Central memory CD8-positive, alpha-beta T cell (primary cell): ENCODE measurements around the gene RRP8.

Experiments
- ATAC-seq: fragments of 150-1000 bp; cut with Tn5 transposase; replicated peaks from 2 replicates; pipeline ENCODE4 v1.10.0; 2022; ENCODE audit warnings: mild to moderate bottlenecking, moderate FRiP score, moderate number of reproducible peaks; ENCODE audit not compliant: poor library complexity, severe bottlenecking; ENCODE audit errors: extremely low read depth
- DNase-seq, 2 donors: peaks; one replicate each; pipeline ENCODE4 v3.0.0; 2021; ENCODE audit warnings: low spot score in 2 of 2
- H3K27ac Mint-ChIP-seq: one replicate; pipeline ENCODE4 v1.8.0; 2022; ENCODE audit warnings: low read depth, mild to moderate bottlenecking, moderate library complexity, mixed read lengths
- H3K27me3 Mint-ChIP-seq: one replicate; pipeline ENCODE4 v1.8.0; 2022; ENCODE audit warnings: mixed read lengths
- H3K36me3 Mint-ChIP-seq: one replicate; pipeline ENCODE4 v1.8.0; 2022; ENCODE audit warnings: mild to moderate bottlenecking, moderate library complexity, mixed read lengths; ENCODE audit not compliant: insufficient read depth
- H3K4me1 Mint-ChIP-seq: one replicate; pipeline ENCODE4 v1.8.0; 2022; ENCODE audit warnings: mixed read lengths
- H3K4me3 Mint-ChIP-seq: one replicate; pipeline ENCODE4 v1.8.0; 2022; ENCODE audit warnings: mild to moderate bottlenecking, moderate library complexity, mixed read lengths
- H3K9me3 Mint-ChIP-seq: one replicate; pipeline ENCODE4 v1.8.0; 2022; ENCODE audit warnings: mixed read lengths

The RRP8 gene

GRCh38 chr11:6629892-6630631 is 26.6 kb upstream of the RRP8 start:
- ATAC-seq, result no peak

GRCh38 chr11:6629573-6629891 is 26.1 kb upstream of the RRP8 start:
- no peak for ATAC-seq
- H3K36me3 Mint-ChIP-seq, result peaks cover 7% of the 10 kb centered on the region
- H3K4me1 Mint-ChIP-seq, result peaks cover 12% of the 10 kb centered on the region
- DNase-seq, result no peak
- no peaks in the 10 kb centered on the region for H3K9me3 Mint-ChIP-seq
- no peak overlapping the region for H3K4me3 Mint-ChIP-seq
- H3K27ac Mint-ChIP-seq, result no peak overlapping the region
- no peaks in the 10 kb centered on the region for H3K27me3 Mint-ChIP-seq

More at GRCh38 chr11:6629892-6630631, 26.6 kb upstream of the RRP8 start:
- Mint-ChIP-seq H3K27me3 (no peaks in the 10 kb centered on the region), H3K4me3 (no peak overlapping the region), H3K4me1 (peaks cover 12% of the 10 kb centered on the region), H3K9me3 (no peaks in the 10 kb centered on the region), H3K36me3 (peaks cover 6% of the 10 kb centered on the region), H3K27ac (no peak overlapping the region)
- DNase-seq, result no peak

GRCh38 chr11:6628526-6628925 is 25.1 kb upstream of the RRP8 start:
- Mint-ChIP-seq H3K4me1 (peaks cover 12% of the 10 kb centered on the region), H3K36me3 (peaks cover 7% of the 10 kb centered on the region), H3K27me3 (no peaks in the 10 kb centered on the region), H3K4me3 (no peak overlapping the region), H3K27ac (peak overlapping the region; percentile 24), H3K9me3 (no peaks in the 10 kb centered on the region)
- ATAC-seq, result no peak
- DNase-seq, result no peak

- H3K9me3 Mint-ChIP-seq, result no peaks in the 10 kb centered on the region
- peaks cover 7% of the 10 kb centered on the region for H3K36me3 Mint-ChIP-seq
- H3K4me3 Mint-ChIP-seq, result peak overlapping the region; percentile 6
- DNase-seq, result no peak
- peak overlapping the region; percentile 24 for H3K27ac Mint-ChIP-seq
- ATAC-seq, result peak; percentile 61
- no peaks in the 10 kb centered on the region for H3K27me3 Mint-ChIP-seq
- peaks cover 12% of the 10 kb centered on the region for H3K4me1 Mint-ChIP-seq
These were observed 24.4 kb upstream of the RRP8 start for GRCh38 chr11:6627762-6628241.

- Mint-ChIP-seq H3K9me3 (no peaks in the 10 kb centered on the region), H3K27me3 (no peaks in the 10 kb centered on the region), H3K4me1 (peaks cover 12% of the 10 kb centered on the region), H3K4me3 (peak overlapping the region; percentile 6), H3K36me3 (peaks cover 7% of the 10 kb centered on the region), H3K27ac (peak overlapping the region; percentile 15)
- ATAC-seq, result no peak
- DNase-seq, result no peak
These were observed 23.8 kb upstream of the RRP8 start for GRCh38 chr11:6626971-6627761.

GRCh38 chr11:6625832-6626420 is 22.5 kb upstream of the RRP8 start:
- peaks cover 9% of the 10 kb centered on the region for H3K36me3 Mint-ChIP-seq
- H3K4me1 Mint-ChIP-seq, result peaks cover 12% of the 10 kb centered on the region
- no peak for ATAC-seq
- no peaks in the 10 kb centered on the region for H3K27me3 Mint-ChIP-seq
- H3K4me3 Mint-ChIP-seq, result peak overlapping the region; percentile 12
- no peaks in the 10 kb centered on the region for H3K9me3 Mint-ChIP-seq
- DNase-seq, result no peak
- H3K27ac Mint-ChIP-seq, result no peak overlapping the region

GRCh38 chr11:6625156-6625831 is 21.9 kb upstream of the RRP8 start:
- Mint-ChIP-seq H3K9me3 (no peaks in the 10 kb centered on the region), H3K4me3 (no peak overlapping the region), H3K4me1 (peaks cover 12% of the 10 kb centered on the region), H3K27ac (no peak overlapping the region), H3K36me3 (peaks cover 9% of the 10 kb centered on the region), H3K27me3 (no peaks in the 10 kb centered on the region)
- ATAC-seq (no peak), DNase-seq (no peak)

GRCh38 chr11:6623391-6624363 is 20.3 kb upstream of the RRP8 start:
- no peak overlapping the region for H3K4me3 Mint-ChIP-seq
- ATAC-seq (no peak), DNase-seq (no peak)
- H3K9me3 Mint-ChIP-seq, result no peaks in the 10 kb centered on the region
- H3K27ac Mint-ChIP-seq, result no peak overlapping the region
- no peaks in the 10 kb centered on the region for H3K27me3 Mint-ChIP-seq
- peaks cover 4% of the 10 kb centered on the region for H3K36me3 Mint-ChIP-seq
- peaks cover 12% of the 10 kb centered on the region for H3K4me1 Mint-ChIP-seq

GRCh38 chr11:6622261-6623171 is 19.1 kb upstream of the RRP8 start:
- no peak overlapping the region for H3K27ac Mint-ChIP-seq

GRCh38 chr11:6621711-6622211 is 18.3 kb upstream of the RRP8 start:
- H3K27me3 Mint-ChIP-seq, result no peaks in the 10 kb centered on the region
- H3K9me3 Mint-ChIP-seq, result no peaks in the 10 kb centered on the region
- H3K36me3 Mint-ChIP-seq, result peaks cover 4% of the 10 kb centered on the region
- H3K4me1 Mint-ChIP-seq, result no peaks in the 10 kb centered on the region
- H3K4me3 Mint-ChIP-seq, result no peak overlapping the region
- DNase-seq, result no peak
- peak overlapping the region; percentile 76 for H3K27ac Mint-ChIP-seq
- no peak for ATAC-seq

More at GRCh38 chr11:6622261-6623171, 19.1 kb upstream of the RRP8 start:
- ATAC-seq (no peak), DNase-seq (no peak)
- Mint-ChIP-seq H3K36me3 (peaks cover 4% of the 10 kb centered on the region), H3K4me1 (peaks cover 3% of the 10 kb centered on the region), H3K4me3 (no peak overlapping the region), H3K9me3 (no peaks in the 10 kb centered on the region), H3K27me3 (no peaks in the 10 kb centered on the region)

- ATAC-seq (no peak), DNase-seq (no peak)
- no peak overlapping the region for H3K27ac Mint-ChIP-seq
- no peak overlapping the region for H3K4me3 Mint-ChIP-seq
- peaks cover 10% of the 10 kb centered on the region for H3K4me1 Mint-ChIP-seq
- no peaks in the 10 kb centered on the region for H3K27me3 Mint-ChIP-seq
- H3K9me3 Mint-ChIP-seq, result no peaks in the 10 kb centered on the region
- H3K36me3 Mint-ChIP-seq, result peaks cover 7% of the 10 kb centered on the region
These were observed 17.2 kb upstream of the RRP8 start for GRCh38 chr11:6620636-6621035.
